T-helper 2 cell (primary cell): ENCODE data around the gene CSF1R.

ENCODE experiments used
- DNase-seq, 5 experiments: peaks; one replicate each; pipeline versions ENCODE4 v3.0.0 to v3.0.0-alpha.2; 2012 to 2022

Gene CSF1R

DNA sequence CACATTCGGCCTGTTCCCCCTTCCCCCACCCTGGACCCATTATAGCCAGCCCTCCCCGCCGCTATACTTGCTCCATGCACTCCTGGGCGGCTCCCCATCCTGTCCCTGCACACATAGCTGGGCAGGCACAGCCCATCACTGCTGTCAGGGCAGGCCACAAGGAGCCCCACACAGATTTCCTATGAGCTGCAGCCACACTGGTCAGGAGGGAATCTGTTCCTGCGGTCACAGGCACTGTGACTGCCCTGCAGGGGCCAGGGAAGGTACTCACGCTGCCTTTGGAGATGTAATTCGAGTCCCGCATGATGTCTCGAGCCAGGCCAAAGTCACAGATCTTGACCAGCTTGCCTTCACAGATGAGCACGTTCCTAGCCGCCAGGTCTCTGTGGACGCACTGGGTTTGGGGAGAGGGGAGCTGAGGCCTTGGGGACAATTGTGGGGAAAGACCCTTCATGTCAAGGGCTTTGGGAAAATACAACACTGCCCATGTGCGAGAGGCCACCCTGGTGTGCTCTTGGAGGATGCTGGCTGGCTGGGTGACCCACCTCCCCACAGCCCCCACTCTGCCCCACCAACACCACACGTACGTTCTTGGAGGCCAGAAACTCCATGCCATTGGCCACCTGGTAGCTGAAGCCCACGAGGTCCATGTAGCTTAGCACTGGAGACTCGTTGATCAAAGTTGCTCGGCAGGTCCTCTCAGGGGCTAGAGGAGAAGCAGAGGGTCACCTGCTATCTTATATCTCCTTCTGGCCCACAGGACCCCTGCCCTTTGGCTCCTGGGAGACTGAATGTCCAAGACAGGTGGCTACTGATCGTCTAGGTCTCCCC is 34.5 kb upstream of the CSF1R start:
- no peak for DNase-seq

DNA sequence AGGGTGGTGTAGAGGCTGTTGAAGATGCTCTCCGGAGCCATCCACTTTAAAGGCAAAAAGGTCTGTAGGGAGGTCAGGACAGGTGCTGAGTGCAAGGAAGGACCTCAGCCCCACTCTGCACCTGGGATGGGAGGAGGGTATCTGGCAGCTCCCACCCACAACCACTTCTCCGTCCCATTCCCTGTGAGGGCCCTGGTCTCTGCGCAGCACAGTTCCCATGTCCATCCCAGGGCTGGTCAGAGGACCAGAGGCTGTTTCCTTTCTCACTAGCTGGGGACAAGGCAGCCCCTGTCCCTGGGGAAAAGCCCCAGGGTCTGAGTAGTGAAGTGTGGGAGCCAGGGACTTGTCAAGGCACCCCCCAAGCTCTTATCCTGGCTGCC is 33.7 kb upstream of the CSF1R start:
- DNase-seq, result no peak

DNA sequence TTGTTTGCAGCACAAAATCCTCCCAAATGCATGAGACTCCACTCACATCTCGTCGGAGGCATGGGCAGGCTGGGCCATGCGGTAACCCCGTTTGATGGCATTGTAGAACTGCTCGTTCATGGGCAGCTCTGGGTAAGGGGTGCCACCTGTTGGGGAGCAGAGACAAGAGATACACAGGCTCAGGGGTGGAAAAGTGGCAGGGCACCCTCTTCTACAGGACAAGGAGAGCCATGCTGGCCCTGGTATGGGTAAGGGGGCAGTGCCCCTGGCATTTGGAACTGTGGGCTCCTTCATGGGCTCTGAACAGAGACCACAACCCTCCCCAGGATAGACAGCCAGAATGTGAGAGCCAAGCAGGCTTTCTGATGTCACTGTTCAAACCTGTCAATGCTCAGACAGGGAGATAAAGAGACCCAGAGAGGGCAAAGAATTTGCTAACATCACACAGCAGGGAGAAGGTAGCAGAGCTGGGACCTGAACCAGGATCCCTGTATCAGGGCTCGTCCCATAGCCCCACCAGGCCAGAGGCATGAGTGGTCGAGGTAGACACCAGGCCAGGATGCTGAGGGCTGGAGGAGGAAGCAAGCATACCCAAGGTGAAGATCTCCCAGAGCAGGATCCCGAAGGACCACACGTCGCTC is 33.2 kb upstream of the CSF1R start:
- DNase-seq, result peak in 1 of 5 experiments; percentile 14

DNA sequence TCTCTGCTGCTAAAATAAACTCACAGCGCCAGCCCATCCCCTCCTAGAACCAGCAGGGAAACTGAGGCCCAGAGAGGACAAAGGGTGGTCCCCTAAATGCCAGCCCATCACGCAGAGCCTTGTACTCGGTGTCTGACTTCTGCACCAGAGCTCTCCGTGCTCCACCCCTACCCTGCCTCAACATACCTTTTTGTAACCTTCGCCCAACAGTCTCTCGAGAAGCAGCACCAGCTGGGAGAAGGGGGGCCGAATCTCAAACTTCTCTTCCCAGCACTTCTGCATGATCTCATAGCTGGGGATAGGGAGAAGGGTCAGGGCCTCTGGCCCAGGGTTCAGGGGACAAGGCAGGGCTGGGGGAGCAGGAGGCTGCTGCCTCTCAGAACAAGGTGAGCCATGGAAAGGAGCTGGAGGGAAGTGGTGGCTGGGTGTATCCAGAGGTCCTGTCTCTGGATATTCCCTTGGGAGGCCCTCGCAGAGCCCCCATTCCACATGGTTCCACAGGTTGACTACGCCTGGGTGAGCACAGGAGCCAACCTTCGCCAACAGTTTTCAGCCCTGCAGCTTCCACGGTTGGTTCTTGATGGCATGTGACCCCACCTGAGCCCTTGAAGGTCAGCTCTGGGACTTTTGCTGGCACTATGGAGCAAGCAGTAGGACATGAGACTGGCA is 32.3 kb upstream of the CSF1R start:
- no peak for DNase-seq

DNA sequence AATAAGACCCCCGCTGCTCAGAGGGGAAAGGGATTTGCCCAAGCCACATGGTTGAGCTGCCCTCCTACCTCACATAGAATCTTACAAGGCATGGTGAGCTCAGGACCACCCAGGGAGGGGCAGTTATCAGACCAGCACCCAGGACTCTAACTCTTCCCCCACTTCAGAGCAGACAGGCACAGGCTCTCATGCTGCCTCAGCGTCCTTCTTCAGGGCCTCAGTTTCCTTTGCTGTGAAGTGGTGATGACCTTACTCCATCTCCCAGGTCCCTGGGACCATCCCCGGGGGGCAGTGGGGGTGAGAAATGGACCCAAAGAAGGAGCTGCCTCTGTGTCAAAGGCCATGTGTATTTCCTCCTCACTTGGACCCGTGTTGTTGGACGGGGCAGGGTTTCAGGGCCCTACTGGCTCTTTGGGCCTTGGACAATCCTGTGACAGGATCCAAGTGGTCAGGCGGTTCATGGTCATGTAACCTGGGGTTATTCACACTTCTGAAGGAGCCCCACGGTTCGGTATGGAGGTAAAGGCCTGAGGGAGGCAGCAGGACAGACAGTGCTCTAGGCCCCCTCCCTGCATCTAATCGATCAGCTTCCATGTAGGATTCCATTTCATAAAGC is 31.7 kb upstream of the CSF1R start:
- no peak for DNase-seq

DNA sequence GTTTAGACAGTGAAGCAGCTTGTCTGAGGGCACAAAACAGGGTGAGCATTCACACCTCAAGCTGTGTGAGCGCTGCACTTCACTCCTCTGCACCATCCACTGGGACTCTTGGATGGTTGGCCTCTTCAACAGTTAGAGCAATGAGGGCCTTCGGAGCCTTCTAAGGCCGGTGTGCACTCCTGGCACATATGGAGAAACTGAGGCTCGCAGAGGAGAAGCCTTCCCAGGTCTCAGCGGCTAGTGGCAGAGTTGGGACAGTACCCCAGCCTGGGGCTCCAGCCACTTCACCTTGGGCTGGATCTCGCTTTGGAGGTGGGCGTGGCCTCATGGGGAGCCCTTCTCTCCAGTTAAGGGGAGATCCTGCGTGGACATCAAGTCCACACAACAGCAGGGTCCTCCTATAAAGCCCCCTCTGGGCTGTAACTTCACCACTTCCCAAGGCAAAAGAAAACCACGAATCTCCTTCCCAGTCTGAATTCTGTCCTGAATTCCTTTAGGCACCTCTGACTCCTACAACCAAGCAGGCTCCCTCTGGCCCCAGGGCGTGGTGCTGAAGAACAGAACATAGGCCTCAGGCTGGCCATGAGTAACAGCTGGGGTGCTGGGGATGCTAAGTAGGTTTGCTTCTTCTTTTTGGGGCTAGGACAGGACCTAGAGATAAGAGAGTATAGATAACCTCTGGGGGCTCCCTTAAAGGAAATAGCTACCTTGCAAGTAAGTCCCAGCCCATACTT is 30.5 kb upstream of the CSF1R start:
- no peak for DNase-seq

DNA sequence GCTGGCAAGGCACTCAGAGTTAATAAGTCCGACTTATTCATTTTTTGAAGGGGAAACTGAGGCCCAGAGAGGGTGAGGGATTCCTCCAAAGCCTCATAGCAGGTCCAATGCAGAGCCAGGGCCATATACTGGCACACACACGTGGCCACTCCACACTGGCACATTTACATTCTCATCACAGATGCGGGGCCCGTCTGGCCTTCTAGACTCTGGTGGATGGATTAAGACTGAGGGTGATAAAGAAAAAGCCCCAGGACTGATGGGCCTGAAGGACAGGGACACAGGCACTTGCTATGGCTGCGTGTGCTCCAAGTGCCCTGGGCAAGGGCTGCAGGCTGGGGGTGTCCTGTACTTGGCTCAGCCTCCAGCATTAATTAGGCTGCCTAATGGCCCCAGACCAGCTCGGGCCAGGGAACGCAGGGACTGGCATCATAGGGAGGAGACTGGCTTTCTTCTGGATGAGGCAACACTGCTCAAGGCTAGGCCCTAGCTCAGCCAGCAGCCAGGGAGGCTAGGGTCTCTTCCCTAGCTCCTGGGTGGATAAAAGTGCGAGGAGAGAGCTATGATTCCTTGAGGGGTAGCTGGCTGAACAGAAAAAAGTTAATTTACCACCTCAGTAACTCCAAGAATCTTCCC is 28.5 kb upstream of the CSF1R start:
- DNase-seq, result no peak

DNA sequence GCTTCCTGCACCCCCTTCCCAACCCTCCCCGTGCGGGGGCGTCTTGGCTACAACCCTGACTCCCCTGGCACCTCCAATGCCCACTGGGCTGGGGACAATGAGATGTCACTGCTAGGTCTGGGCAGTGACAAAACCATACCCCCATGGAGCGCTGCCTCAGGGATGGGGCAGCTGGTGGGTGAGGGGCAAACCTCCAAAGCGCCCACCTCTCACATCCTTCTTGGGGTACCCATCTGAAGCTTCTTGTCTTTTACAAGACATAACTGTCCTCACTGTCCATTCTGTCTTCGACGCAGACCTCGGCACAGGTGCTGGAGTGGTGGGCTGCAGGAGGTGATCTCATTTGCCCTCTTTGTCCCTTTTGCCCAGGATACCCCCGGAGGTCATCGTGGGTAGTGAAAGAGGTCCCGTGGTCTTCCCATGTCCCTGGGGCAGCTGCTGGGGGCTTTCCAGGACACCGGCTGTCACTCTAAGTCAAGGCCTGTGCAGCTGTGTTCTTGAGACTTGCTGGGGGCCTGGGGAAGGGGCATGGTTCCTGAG is 27.8 kb upstream of the CSF1R start:
- no peak for DNase-seq

DNA sequence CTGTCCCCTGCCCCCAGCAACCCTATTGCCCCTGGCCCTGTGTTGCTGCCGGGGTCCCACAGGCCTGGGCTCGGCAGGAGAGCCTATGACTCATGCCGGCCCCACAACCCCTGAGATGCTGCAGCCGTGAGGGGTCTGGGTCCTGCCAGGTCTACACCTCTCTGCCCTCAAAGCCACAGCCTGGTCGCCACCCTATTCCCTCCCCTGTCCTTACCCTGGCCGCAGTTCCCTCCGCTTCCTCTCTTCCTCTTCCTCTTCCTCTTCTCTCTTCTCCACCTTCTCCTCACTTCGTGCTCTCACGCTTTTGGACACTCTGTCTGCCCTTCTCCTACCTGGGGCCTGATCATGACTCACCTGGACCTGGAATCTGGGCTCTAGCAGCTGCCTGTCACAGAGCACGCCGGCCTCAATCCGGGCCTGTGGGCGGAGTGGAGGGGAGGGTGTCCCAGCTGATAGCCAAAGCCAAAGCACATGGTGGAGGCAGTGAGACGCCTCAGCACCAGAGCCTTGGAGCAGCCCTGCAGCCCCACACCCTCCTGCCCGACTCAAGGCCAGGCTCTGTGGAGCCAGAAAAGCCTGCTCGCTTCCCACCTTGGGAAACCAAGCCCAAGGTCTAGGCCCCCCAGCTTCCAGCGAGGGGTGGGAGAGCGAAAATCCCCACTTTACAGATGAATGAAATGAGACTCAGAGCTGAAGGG is 26.8 kb upstream of the CSF1R start:
- DNase-seq, result no peak

DNA sequence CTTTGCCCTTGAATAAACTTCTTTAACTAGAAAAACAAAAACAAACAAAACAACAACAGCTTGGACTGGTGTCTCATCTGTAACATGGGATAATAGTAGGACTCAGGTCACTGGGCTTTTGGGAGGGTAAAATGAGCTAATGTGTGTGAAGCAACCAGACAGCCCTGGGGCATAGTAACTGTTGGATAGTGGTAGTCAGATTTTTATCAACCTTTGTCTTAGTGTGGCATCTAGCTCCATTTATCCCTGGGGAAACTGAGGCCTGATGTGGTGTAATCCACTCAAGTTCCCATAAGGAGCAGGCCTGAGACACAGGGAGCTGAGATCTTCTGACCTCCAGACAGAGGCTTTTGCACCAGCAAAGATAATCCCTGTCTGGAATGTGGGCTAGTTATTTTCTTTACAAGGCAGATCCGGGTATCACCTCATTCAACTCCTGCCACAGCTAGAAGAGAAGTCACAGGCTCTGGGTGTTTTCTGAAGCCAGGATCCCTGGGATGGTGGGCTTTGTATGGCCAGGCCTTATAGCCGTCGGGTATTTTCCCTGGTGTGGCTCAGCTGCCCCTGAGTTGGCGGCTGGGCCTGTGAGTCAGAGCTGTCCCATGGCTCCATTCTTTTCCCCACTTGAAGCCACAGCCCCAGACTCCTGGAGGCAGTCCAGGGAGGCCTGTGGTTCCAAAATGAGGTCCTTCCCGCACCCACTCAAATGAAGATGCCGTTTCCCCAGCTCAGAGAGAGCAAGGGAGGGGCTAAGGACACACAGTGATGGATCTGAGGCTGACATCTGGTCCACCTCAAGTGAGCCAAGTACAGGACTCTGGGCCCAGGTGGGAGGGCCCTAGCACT is 26.1 kb upstream of the CSF1R start:
- DNase-seq, result no peak

DNA sequence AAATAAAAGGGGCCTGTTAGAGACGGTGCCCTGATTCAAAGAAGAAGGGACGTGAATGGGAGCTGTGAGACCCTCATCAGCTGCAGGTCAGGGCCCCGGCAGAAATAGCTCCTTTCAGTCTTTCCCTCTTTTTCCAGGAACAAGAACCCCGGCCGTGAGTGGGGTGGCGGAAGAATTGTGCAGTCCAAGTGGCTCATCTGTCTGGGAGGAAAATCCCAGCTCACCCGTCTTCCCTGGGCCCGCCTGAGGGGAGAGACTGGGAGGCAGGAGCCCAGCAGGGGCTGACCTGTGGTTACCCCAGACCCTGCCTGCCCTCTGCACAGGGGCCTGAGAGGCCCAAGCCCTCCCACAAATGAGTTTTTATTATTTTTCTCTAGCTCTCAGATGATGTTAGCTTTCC is 24.8 kb upstream of the CSF1R start:
- DNase-seq, result no peak

DNA sequence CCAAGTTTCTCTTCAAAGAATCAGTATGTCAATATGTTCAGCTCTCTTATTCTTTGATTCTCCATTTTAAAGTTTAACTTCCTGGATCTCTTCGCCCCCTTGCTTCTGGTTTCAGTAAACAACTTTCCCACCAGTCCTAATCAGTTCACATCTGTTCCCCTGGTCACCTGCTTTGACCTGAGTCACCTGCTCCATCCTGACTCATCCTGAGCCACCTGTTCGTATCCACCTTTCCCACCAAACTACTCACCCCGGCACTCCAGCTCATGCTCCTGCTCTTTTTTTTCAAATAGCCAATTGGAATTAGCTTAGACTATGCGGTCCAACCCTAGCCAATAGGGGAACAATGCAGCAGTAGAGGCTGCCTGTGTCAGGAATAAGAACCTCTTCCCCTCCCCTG is 23.6 kb upstream of the CSF1R start:
- no peak for DNase-seq

DNA sequence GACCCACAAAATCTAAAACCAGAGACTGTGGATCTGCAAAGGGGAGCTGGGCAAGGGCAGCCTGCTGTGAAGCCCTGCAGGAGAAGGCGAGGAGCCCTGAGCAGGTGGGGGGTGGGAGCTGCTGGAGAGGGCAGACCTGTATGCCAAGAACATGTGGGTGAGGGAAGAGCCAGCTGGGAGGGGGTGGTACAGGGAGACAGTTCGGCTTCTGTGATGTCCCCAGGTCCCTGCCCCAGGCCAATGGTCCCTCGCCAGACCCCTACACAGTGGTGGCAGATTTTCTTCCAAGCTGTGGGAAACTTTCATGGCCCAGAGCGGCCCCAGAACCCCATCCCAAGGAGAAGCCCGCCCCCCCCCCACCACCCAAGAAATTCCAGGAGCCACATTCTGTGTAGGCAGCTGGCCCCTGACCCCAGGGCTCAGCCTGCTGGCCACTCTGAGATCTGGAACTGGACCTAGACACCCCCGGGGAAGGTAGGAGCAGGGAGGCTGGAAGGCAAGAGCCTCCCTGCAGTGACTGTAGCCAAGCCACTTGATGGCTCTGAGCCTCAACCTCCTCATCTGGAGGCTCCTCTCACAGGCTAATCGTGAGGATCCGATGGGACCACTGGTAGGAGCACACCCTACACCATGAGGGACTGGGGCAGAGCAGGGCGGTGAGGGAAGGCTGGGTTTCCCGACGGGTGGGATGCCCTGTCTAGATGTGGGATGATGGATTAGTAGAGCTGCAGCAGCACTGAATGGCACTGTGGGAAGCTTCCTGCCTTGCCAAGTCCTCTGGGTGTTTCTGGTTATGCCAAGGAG is 22.6 kb upstream of the CSF1R start:
- no peak for DNase-seq

DNA sequence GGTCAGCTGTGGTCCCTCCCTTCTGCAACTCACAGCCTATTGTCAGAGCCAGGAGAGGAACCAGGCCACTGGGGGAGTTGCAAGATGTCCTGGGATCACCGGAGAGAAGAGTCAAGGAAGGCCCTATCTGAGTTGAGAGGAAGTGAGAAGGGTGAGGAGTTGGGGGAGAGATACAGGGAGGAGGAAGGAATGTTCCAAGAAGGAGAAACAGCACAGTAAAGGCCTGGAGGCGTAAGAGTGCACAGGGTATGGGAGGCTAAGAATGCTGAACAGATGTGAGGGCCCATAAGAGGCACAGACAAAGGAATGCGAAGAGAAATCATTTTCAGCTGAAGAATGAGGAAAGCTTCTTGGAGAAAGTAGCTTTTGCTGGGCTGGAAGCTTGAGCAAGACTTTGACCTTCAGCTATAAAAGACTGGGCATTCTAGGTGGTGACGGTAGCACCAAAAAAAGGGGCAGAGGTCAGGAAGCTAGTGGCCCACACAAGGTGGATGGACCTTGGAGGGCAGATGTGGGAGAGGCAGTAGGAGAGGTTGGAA is 21.6 kb upstream of the CSF1R start:
- no peak for DNase-seq

DNA sequence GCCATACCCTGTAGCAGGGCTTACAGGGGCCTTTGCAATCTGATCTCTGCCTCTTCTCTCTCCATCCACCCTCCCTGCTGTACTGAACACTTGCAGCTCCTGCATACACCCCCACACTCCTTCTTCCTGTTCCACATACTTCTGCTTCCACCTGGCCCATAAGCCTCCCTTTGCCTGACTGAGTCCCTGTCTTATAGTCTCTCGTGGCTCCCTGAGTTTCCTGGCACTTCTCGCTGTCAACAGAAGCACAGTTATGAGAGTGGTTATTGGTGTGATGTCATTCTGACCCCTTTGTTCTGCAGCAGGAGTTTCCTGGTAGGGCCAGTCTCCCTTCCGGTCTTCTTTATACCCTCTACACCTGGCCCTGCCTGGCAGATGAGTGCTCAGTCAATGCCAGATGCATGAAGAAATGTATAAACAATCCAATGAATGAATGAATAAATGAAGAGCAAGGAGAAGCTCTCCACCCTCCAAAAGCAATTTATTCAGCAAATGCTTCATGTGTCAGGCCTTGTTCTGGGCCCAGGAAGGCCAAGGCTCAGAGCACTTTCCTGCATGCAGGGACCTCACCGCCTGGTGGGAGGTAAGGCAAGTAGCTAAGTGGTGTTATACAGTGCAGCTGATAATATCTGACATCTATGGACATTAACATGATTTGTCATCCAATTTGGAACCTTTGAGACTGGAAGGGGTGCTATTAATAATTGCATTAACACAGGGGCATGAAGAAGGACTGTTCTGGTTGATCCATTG is 20.5 kb upstream of the CSF1R start:
- no peak for DNase-seq

DNA sequence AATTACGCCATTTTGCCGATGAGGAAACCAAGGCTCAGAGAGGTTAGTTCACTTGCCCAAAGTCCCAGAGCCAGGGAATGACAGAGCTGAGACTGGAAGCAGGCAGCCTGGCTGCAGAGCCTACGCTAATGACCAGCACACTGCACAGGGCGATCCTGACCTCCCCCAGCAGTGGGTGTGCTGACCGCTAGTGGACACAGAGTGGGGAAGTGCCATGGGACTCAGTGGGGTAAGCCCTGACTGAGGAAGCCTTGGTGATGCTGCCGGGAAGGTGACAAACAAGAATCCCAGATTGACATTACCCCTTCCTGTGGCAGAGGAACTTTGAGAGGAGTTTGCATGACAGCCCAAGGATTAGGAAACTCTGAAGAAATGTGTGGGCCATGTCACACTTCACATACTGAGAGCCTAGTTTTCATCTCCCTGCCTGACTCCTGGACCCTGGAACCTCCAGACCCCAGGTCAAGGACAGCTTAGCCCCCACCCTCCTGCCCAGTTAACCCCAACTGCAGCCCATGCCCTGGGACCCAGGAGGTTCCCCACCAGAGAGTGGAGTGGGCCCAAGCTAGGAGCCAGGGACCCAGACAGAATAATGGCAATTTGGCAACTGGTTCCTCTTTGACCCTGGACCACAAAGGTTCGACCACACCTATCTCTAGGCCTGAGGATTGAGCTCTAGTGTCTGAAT is 19.7 kb upstream of the CSF1R start:
- DNase-seq, result no peak

DNA sequence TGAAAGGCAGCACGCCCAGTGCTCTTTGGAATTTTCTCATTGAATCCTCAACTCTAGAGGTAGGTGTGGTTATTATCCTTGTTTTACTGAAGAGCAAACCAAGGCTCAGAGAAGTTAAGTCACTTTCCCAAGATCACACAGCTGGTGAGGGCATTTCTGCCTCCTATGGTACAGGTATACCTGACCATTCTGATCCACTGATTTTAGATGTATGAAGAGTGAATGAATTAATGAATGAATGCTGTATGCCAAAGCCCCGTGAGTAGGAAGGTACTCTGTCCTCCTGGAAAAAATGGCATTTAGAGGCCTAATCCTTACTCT is 18.2 kb upstream of the CSF1R start:
- DNase-seq, result no peak
